Tibial nerve (tissue), 4 donors: ENCODE results near the gene RFC2. TPM values are rescaled to one million over a fixed set of nuclear protein-coding genes. Genes with fewer than 3 reads are reported as not detected.

Experiments
- DNase-seq, 2 donors: peaks; one replicate each; pipeline ENCODE4 v3.0.0-alpha.2; 2019; ENCODE audit warnings: low spot score in 2 of 2
- H3K27ac ChIP-seq, 4 donors: fragments of 200-600 bp; sonication (generic) in 3 of 4; one replicate each; pipeline ENCODE4 v1.5.1; 2017 to 2019; ENCODE audit warnings: mild to moderate bottlenecking in 1 of 4
- H3K27me3 ChIP-seq, 2 donors: fragments of 200-600 bp; sonication (generic) in 1 of 2; one replicate each; pipeline versions ENCODE4 v1.5.1 to v1.6.0; 2017 to 2019
- H3K36me3 ChIP-seq, 3 donors: fragments of 200-600 bp; sonication (generic); one replicate each; pipeline ENCODE4 v1.5.1; 2018 to 2019
- H3K4me1 ChIP-seq, 4 donors: fragments of 200-600 bp; sonication (generic) in 3 of 4; one replicate each; pipeline ENCODE4 v1.5.1; 2017 to 2019
- H3K4me3 ChIP-seq, 4 donors: fragments of 200-600 bp; sonication (generic) in 3 of 4; one replicate each; pipeline ENCODE4 v1.5.1; 2017 to 2019; ENCODE audit warnings: mild to moderate bottlenecking in 1 of 4, moderate library complexity in 1 of 4
- H3K9me3 ChIP-seq, 4 donors: fragments of 200-600 bp; sonication (generic) in 3 of 4; one replicate each; pipeline ENCODE4 v1.5.1; 2017 to 2019
- EP300 ChIP-seq, 2 donors: sonication (generic); formaldehyde crosslinking; IDR thresholded peaks; one replicate each; pipeline ENCODE4 v1.6.1; 2017; ENCODE audit warnings: antibody characterized with exemption in 2 of 2, mild to moderate bottlenecking in 1 of 2
- POLR2A ChIP-seq, 2 donors: fragments of 450-650 bp; IDR thresholded peaks; one replicate each; pipeline ENCODE4 v1.6.1; 2017; ENCODE audit warnings: antibody characterized with exemption in 2 of 2, mild to moderate bottlenecking in 2 of 2, moderate library complexity in 2 of 2
- WGBS, 2 donors: methylation state at CpG; one replicate each; pipeline ENCODE4 v1.1.5; 2018; 5-methylcytosine and 5-hydroxymethylcytosine counted together
- total RNA-seq, 4 donors: library from RNA; depleted of rRNA; stranded (reverse); fragments of >200 nt; gene quantifications; one replicate each; pipeline ENCODE4 v1.1.0, GENCODE V29; 2016
- TF ChIP-seq, protein P1 (sequence below), 5 experiments: fragments of 200-600 bp in 3 of 5; fragments of 450-650 bp in 2 of 5; sonication (generic) in 3 of 5; IDR thresholded peaks; one replicate each; pipeline ENCODE4 v1.5.1; 2016 to 2019; ENCODE audit warnings: antibody characterized with exemption in 5 of 5, mild to moderate bottlenecking in 3 of 5, moderate library complexity in 2 of 5

RFC2 gene
- total RNA-seq, 4 donors from 2014 or later, result 8.4 to 25.1 (median 14.1) TPM

DNA sequence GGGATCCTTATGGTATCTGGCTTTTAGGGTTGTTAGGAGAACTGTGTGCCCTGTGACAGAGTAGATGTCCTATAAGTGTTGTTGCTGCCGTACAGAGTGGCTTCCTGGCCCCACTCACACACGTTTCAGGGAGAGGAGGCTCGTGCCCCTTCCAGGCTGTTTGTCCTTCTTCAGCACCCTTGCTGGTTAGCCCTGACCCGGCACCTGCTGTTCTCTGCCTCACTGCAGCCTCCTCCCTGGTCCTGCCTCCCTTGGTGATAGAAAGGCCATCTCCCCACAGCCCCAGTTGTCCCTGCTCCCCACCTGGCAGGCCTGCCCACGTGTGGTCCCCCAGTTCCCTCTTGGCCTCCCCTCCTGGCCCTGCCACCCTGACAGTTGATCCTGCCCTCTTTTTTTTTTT is 37.3 kb upstream of the RFC2 start:
- H3K36me3 ChIP-seq, result no peaks in the 10 kb centered on the region
- WGBS, 2 donors, result 73 to 75% methylated on average over 5 of the region's 5 CpGs
- H3K27me3 ChIP-seq, result no peaks in the 10 kb centered on the region
- H3K4me3 ChIP-seq, result no peak overlapping the region
- H3K4me1 ChIP-seq, result peaks cover 0 to 54% (median 36%) of the 10 kb centered on the region in 4 donors
- no peaks in the 10 kb centered on the region for H3K9me3 ChIP-seq
- peak overlapping the region in 1 of 4 donors; percentile 94 for H3K27ac ChIP-seq
- TF ChIP-seq POLR2A (IDR thresholded peaks at IDR 0.05) (no peak), EP300 (IDR thresholded peaks at IDR 0.05) (no peak)
- TF ChIP-seq, protein P1, sequence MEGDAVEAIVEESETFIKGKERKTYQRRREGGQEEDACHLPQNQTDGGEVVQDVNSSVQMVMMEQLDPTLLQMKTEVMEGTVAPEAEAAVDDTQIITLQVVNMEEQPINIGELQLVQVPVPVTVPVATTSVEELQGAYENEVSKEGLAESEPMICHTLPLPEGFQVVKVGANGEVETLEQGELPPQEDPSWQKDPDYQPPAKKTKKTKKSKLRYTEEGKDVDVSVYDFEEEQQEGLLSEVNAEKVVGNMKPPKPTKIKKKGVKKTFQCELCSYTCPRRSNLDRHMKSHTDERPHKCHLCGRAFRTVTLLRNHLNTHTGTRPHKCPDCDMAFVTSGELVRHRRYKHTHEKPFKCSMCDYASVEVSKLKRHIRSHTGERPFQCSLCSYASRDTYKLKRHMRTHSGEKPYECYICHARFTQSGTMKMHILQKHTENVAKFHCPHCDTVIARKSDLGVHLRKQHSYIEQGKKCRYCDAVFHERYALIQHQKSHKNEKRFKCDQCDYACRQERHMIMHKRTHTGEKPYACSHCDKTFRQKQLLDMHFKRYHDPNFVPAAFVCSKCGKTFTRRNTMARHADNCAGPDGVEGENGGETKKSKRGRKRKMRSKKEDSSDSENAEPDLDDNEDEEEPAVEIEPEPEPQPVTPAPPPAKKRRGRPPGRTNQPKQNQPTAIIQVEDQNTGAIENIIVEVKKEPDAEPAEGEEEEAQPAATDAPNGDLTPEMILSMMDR (IDR thresholded peaks at IDR 0.05), result no peak
- DNase-seq, result no peak

DNA sequence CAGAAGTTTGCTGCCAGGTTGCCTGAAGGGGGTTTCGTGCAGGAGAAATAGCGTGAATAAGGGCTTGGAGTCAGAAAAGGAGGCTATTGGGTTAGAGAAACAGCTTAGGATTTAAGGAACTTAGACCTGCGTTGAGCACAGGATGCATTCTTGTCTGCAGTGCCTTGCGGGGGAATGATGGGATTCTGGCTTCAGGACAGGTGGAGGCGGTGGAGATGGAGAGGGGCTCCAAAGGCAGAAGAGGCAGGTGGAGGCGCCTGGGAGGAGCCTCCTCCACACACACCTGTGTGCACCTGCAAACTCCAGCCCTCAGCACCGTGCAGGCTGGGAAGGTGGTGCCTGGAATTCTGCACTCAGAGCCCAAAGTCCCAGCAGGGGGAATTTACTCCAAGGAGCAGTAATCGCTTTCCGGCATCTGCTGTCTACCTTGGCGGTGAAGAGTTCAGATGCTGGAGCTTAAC is 36.8 kb upstream of the RFC2 start:
- no peak for TF ChIP-seq EP300 (IDR thresholded peaks at IDR 0.05)
- TF ChIP-seq, protein P1 (IDR thresholded peaks at IDR 0.05), result no peak
- no peak for TF ChIP-seq POLR2A (IDR thresholded peaks at IDR 0.05)
- Histone ChIP-seq H3K9me3 (no peaks in the 10 kb centered on the region), H3K36me3 (no peaks in the 10 kb centered on the region), H3K27me3 (no peaks in the 10 kb centered on the region), H3K4me1 (peaks cover 0 to 54% (median 36%) of the 10 kb centered on the region in 4 donors), H3K4me3 (peak overlapping the region in 2 of 4 donors; percentile 85 to 93), H3K27ac (peak overlapping the region in 3 of 4 donors; percentile 7 to 94 (median 92))
- 68 to 70% methylated on average over 9 to 10 of the region's 10 CpGs for WGBS, 2 donors
- no peak for DNase-seq

DNA sequence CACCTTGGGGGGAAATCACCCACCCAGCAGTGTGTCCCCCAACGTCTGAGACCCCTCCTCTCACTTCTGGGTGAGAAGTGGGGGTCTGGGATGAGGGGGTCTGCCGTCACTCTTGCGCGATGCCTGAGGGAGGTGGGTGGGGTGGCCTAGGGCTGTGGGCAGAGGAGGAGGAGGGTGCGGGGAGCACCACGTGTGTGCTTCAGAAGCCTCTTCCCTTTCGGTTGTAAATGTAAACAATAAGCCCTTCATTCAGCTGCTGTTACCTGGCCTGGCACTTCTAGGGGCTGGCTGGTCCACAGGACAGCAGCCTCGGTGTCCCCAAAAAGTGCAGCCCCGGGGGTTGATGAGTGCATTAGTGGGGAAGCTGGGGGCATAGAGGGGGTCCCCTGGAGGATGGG is 36.4 kb upstream of the RFC2 start:
- Histone ChIP-seq H3K27me3 (no peaks in the 10 kb centered on the region), H3K4me3 (peak overlapping the region; percentile 83 to 93 (median 88)), H3K9me3 (no peaks in the 10 kb centered on the region), H3K27ac (peak overlapping the region; percentile 86 to 94 (median 90)), H3K4me1 (peaks cover 0 to 54% (median 36%) of the 10 kb centered on the region in 4 donors), H3K36me3 (no peaks in the 10 kb centered on the region)
- WGBS, 2 donors, result 20 to 24% methylated on average over 9 of the region's 9 CpGs
- DNase-seq, result no peak
- TF ChIP-seq, protein P1 (IDR thresholded peaks at IDR 0.05), result no peak
- TF ChIP-seq POLR2A (IDR thresholded peaks at IDR 0.05), result no peak
- TF ChIP-seq EP300 (IDR thresholded peaks at IDR 0.05), result no peak

DNA sequence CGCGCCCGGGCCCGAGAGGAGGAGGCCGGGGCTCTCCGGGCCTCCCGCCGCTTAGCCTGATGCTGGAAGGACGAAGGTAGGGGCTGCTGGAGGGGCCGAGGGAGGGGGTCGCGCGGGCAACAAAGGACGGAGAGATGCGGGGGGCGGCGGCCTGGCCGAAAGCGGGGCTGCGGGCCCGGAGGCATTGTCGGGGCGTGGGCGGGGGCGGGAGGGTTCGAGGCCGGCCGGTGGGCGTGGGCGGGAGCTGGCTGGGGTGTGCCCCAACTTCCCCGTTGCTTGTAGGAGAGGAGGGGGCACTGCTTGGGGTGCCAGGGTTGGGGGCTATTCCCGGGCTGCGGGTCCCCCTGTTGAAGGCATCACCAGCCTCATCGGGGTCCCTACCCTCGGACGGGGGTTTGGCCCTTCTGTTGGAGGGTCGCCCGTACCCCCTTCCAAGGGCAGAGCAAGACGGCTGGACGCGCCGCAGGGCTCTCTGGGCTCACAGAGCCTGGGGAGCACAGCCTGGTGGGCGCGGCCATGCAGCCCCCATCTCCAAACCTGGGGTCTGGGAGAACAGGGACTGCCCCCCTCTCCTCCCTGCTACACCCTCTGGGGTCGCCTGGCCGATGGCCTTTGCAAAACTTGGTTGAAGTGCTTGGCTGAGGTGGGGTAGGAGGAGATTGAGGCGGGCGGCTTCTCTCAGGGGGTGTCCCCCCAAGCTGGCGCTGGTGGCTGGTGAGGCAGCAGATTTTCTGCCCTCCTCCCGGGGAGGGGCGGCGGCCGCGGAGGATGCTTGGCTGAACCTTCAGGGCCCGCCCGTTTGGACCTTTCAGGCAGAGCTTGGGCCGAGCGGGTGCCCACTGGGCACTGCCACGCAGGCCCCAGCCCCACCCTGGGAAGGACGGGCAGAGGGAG is 35.7 kb upstream of the RFC2 start:
- Histone ChIP-seq H3K9me3 (no peaks in the 10 kb centered on the region), H3K4me1 (peaks cover 0 to 51% (median 36%) of the 10 kb centered on the region in 4 donors), H3K4me3 (peak overlapping the region; percentile 83 to 93 (median 88)), H3K27me3 (no peaks in the 10 kb centered on the region), H3K36me3 (no peaks in the 10 kb centered on the region), H3K27ac (peak overlapping the region; percentile 86 to 94 (median 90))
- TF ChIP-seq EP300 (IDR thresholded peaks at IDR 0.05) (peak in 1 of 2 donors; percentile 56), POLR2A (IDR thresholded peaks at IDR 0.05) (peak in 1 of 2 donors; percentile 20)
- TF ChIP-seq, protein P1 (IDR thresholded peaks at IDR 0.05), result no peak
- no peak for DNase-seq
- WGBS, 2 donors, result 0 to 2% methylated on average over 24 to 40 of the region's 60 CpGs
